ENCODE results near the gene TLK2.
"Not testable (repeated sequence)": the region's sequence is repeated elsewhere in the genome, so short reads cannot be mapped to it uniquely, and the experiment has no call there.

DNA sequence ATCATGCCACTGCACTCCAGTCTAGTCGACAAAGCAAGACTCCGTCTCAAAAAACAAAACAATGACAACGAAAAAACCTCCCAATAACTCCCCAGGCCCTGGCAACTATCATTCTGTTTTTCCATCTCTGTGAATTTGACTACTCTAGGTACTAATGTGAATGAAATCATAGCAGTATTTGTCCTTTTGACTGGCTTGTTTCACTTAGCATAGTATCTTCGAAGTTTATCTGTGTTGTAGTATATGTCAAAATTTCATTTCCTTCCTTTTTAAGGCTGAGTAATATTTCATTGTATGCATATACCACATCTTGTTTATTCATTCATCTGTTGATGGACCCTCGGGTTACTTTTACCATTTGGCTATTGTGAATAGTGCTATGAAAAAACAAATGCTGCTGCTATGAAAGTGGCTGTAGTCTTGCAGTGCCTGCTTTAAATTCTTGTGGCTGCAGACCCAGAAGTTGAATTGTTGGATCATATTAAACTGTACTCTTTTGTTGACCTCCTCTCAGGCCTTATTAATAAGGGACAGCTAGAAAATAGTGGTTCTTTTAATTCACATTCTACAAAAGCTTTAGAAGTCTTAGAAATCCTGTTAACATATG, 14.5 kb downstream of the TLK2 start:
- TF ChIP-seq, protein P1, sequence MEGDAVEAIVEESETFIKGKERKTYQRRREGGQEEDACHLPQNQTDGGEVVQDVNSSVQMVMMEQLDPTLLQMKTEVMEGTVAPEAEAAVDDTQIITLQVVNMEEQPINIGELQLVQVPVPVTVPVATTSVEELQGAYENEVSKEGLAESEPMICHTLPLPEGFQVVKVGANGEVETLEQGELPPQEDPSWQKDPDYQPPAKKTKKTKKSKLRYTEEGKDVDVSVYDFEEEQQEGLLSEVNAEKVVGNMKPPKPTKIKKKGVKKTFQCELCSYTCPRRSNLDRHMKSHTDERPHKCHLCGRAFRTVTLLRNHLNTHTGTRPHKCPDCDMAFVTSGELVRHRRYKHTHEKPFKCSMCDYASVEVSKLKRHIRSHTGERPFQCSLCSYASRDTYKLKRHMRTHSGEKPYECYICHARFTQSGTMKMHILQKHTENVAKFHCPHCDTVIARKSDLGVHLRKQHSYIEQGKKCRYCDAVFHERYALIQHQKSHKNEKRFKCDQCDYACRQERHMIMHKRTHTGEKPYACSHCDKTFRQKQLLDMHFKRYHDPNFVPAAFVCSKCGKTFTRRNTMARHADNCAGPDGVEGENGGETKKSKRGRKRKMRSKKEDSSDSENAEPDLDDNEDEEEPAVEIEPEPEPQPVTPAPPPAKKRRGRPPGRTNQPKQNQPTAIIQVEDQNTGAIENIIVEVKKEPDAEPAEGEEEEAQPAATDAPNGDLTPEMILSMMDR (optimal IDR thresholded peaks at IDR 0.05 in 1 of 3, IDR thresholded peaks at IDR 0.05 in 1 of 3, conservative IDR thresholded peaks at IDR 0.05 in 1 of 3; ENCODE audit: extremely low read depth in 1 of 3, insufficient read depth in 2 of 3, low read length in 3 of 3): not testable (repeated sequence)
- TF ChIP-seq EZH2 (IDR thresholded peaks at IDR 0.05; ENCODE audit: low read length): not testable (repeated sequence)

All from keratinocyte (primary cell).